ENCODE measurements around the gene SNX17. TPM values are rescaled to one million over a fixed set of nuclear protein-coding genes. Genes with fewer than 3 reads are reported as not detected.
"Not testable (repeated sequence)": the region's sequence is repeated elsewhere in the genome, so short reads cannot be mapped to it uniquely, and the experiment has no call there.

SNX17 gene
- total RNA-seq, 4 donors from 2014 or later: 109 to 148 (median 130) TPM

GRCh38 chr2:27350106-27350693 lies 20.2 kb upstream of the SNX17 start:
- WGBS, 2 donors: 61 to 74% methylated on average over 7 of the region's 7 CpGs
- Histone ChIP-seq H3K4me3 (replicated peaks in 1 of 3) (no peak overlapping the region), H3K36me3 (no peaks in the 10 kb centered on the region), H3K4me1 (peaks cover 27 to 49% of the 10 kb centered on the region in 2 donors), H3K27me3 (no peaks in the 10 kb centered on the region), H3K27ac (peak overlapping the region in 2 of 3 donors; percentile 16 to 26), H3K9me3 (no peaks in the 10 kb centered on the region)
- TF ChIP-seq CTCF (IDR thresholded peaks at IDR 0.05): no peak
- no peak for TF ChIP-seq POLR2A (IDR thresholded peaks at IDR 0.05)
- no peak for DNase-seq
- intact Hi-C loops (cut with DNase I): no loop called here

GRCh38 chr2:27351802-27352598 lies 18.4 kb upstream of the SNX17 start:
- intact Hi-C loops (cut with DNase I): no loop called here
- WGBS, 2 donors: 89 to 90% methylated on average over 6 of the region's 6 CpGs
- TF ChIP-seq CTCF (IDR thresholded peaks at IDR 0.05) (no peak), POLR2A (IDR thresholded peaks at IDR 0.05) (no peak)
- Histone ChIP-seq H3K27me3 (no peaks in the 10 kb centered on the region), H3K27ac (no peak overlapping the region), H3K4me1 (peaks cover 22 to 47% of the 10 kb centered on the region in 2 donors), H3K4me3 (replicated peaks in 1 of 3) (no peak overlapping the region), H3K36me3 (no peaks in the 10 kb centered on the region), H3K9me3 (no peaks in the 10 kb centered on the region)
- no peak for DNase-seq

- H3K4me1 ChIP-seq: peaks cover 22 to 39% of the 10 kb centered on the region in 2 donors
Measured at GRCh38 chr2:27353386-27353761, 17.0 kb upstream of the SNX17 start.

GRCh38 chr2:27353762-27354596 lies 16.4 kb upstream of the SNX17 start:
- no peaks in the 10 kb centered on the region for H3K36me3 ChIP-seq
- intact Hi-C loops (cut with DNase I): no loop called here
- WGBS, 2 donors: 72 to 73% methylated on average over 7 of the region's 7 CpGs
- no peaks in the 10 kb centered on the region for H3K9me3 ChIP-seq
- no peak overlapping the region for H3K27ac ChIP-seq
- no peak for DNase-seq
- no peak overlapping the region for H3K4me3 ChIP-seq (replicated peaks in 1 of 3)
- H3K4me1 ChIP-seq: peaks cover 22 to 38% of the 10 kb centered on the region in 2 donors
- H3K27me3 ChIP-seq: no peaks in the 10 kb centered on the region
- TF ChIP-seq CTCF (IDR thresholded peaks at IDR 0.05): no peak
- no peak for TF ChIP-seq POLR2A (IDR thresholded peaks at IDR 0.05)

More at GRCh38 chr2:27353386-27353761, 17.0 kb upstream of the SNX17 start:
- H3K27ac ChIP-seq; H3K27me3 ChIP-seq; intact Hi-C loops (cut with DNase I); H3K4me3 ChIP-seq (replicated peaks in 1 of 3); DNase-seq; H3K9me3 ChIP-seq; H3K36me3 ChIP-seq: not testable (repeated sequence)
- WGBS, 2 donors: 95 to 100% methylated on average over 5 of the region's 5 CpGs

- no peak overlapping the region for H3K4me3 ChIP-seq (replicated peaks in 1 of 3)
- WGBS, 2 donors: 94% methylated on average over 7 of the region's 7 CpGs
- peaks cover 22 to 38% of the 10 kb centered on the region in 2 donors for H3K4me1 ChIP-seq
- H3K9me3 ChIP-seq: no peaks in the 10 kb centered on the region
- intact Hi-C loops (cut with DNase I): no loop called here
- DNase-seq: no peak
- H3K27ac ChIP-seq: no peak overlapping the region
- no peaks in the 10 kb centered on the region for H3K36me3 ChIP-seq
- H3K27me3 ChIP-seq: no peaks in the 10 kb centered on the region
- TF ChIP-seq POLR2A (IDR thresholded peaks at IDR 0.05) (no peak), CTCF (IDR thresholded peaks at IDR 0.05) (no peak)
Measured at GRCh38 chr2:27354597-27354927, 15.9 kb upstream of the SNX17 start.

All from thyroid gland (tissue), 4 donors.